HL-60/S4 treated with phorbol 12-myristate 13-acetate at 8.2 ng/mL for 4 days and 3 days (cell line): ENCODE measurements around the gene VWF.

ENCODE experiments used
- in situ Hi-C: fragments of 300-500 bp; cut with MboI; formaldehyde crosslinking; loops from 2 replicates; pipeline ENCODE4 v1.15.0; 2022; ENCODE audit warnings: low sequenced_read_pairs

The VWF gene

DNA sequence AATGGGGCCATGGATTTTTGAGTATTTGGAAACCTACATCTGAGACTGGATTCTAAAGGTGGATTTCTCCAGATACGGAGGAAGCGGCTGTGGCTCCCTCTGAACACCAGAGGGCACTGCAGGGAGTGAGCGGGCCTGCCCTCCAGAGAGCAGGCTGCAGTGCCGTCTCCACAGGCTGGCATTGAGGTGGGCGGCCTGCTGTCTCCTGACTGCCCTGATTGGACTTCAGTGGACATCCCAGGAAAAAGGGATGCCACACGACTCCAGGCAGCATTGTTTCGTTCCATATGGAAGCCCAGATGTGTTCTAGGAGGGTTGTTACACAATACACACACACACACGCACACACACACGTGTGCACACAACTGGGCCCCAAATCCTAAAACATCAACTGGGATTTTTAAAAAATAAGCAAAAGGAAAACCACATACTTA lies 158.5 kb downstream of the VWF start:
- in situ Hi-C loops, result no loop called here

DNA sequence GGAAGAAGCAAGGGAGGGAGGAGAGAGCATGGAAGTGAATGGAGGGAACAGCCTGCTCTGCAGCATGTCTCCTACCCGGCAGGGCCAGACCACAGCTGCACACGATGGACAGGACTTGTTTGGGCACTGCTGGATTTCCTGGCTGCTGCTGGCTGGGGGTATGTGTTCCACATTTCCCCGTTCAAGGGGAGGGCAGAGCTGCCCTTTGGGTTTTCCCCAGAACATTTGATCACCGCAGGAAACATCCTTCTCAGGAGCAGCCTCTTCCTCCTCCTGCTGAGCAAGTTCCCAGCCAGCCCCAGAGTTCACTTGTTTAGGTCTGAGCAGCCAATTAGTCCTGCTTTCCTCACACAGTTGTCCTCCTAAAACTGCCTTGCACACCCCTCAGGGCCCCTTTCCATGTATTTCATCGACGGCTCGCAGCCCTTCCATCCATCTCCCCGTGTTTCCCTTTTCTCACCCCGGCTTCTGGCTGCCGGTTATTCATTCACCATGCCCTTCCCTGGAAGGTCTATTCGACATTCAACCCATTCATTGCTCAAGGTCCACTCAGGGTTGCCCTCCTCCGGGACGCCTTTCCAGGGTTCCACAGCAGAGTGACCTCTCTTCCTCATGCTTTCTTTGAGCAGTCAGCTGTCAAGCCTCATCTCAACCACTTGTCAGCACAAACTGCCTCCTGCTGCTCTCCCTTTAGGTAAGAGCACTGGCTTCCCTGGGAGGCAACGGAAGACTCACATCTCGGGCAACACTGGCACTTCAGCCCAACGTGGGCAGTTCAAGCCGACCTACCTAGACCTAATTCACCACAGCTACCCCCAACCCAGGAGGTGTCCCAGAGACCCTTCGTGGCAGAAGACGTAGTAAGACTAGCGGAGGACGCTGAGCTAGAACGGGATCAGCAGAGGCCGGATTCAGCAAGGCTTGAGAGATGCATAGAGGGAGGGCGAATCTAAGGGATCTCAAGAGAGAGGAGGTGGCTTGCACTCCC lies 159.3 kb downstream of the VWF start:
- in situ Hi-C loops, result no loop called here

DNA sequence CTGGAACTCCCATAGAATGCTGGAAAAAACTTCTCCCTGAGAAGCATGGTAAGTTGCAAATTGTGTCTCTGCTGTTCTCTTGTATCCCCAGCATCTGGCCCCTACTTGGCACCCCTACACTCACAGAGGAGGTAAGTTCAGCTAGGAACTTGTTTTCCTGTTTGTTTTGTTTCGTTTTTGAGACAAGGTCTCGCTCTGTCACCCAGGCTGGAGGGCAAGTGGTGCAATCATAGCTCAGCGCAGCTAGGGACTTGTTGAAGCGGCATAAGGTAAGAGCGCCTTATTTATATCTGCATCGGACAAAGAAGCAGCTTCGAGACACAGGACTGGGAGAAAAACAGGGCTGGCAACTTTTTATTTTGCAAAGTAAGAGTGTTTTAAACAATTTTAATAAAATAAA lies 161.0 kb downstream of the VWF start:
- in situ Hi-C loops, result no loop called here

DNA sequence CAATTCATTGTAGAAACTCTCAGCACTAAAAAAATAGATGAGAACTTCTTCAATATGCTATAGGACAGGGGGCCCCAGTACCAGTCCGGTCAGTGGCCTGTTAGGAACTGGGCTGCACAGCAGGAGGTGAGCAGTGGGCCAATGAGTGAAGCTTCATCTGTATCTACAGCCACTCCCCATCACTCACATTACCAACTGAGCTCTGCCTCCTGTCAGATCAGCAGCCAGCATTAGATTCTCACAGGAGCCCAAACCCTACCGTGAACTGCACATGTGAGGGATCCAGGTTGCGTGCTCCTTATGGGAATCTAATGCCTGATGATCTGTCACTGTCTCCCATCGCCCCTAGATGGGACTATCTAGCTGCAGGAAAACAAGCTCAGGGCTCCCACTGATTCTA lies 163.7 kb downstream of the VWF start:
- in situ Hi-C loops, result no loop called here

DNA sequence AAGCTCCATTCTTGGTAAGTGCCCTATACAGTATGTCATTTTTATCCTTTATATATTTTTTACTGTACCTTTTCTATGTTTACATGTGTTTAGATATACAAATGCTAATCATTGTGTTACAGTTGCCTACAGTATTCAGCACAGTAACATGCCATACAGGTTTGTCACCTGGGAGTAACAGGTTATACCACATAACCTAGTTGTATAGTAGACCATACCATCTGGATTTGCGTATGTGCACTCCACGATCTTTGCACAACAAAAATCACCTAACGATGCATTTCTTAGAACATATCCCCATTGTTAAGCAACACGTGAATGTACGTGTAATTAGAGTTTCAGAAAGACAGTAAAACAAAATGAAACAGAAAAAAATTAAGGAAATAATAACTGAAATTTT lies 167.5 kb downstream of the VWF start:
- in situ Hi-C loops, result no loop called here

DNA sequence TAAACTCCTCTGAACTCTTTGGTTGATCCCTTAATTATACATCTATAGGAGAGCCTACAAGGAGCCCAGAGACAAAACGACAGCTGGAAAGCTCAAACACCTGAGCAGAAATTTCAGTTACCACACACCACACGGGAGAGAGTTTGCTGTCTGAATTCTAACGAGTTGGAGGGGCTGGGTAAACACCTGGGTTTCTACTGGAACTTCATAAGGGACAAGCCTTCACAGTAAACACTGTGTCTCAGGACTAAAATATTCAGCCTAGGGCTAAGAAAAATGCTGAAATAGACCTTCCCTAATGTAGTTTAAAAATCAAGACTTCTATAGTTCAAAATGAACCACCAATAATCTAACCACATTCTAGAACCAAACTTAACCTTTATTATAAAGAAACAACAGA lies 169.8 kb downstream of the VWF start:
- in situ Hi-C loops, result no loop called here

DNA sequence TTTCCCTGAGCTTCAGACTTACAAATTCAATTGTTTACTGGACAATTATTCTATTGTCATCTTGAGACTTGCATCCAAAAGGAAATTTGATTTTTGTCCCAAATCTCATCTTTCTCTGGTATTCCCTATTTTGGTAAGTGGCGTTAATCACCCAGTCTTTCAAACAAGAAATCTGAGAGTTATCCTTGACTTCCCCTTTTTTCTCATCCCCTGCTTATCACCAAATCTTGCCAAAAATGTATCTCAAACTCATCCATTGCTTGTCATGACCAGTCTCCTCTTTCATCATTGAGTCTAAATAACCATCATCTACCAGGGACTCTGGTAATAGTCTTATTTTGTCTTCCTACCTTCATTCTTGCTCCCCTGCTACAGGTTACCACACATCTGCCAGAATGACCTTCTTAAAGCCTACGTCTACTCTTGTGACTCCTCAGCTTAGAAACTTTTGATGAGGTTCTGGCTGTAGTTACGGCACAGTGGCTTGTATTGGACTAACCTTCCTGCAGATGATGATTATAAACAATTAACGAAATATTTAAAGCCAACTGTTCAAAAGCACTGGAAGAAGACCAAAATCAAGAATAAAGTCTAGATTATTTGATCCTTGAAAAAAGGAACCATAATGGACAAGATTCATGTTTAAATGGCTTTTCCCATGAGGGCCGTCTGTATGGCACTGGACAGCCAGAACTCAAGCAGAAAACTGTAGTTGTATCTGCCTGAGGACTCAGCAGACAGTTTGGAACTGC lies 170.5 kb downstream of the VWF start:
- in situ Hi-C loops, result no loop called here

DNA sequence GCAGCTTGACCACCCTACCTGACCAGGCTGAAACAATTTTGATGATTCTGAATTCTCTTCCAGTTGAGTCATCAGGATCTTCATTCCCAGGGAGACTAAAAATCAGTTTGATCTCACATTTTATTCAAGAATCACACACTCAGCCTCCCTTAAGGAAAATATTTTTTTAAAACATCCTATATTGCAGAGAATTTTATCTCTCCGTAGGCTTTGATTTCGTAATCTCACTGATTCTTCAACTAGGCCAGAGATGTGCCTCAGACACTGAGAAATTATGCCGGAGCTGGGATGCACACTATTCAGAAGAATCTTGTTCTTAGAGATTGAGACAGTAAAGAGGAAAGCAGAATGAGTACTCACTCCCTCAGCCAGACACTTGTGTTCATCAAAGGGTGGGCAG lies 172.4 kb downstream of the VWF start:
- in situ Hi-C loops, result no loop called here

DNA sequence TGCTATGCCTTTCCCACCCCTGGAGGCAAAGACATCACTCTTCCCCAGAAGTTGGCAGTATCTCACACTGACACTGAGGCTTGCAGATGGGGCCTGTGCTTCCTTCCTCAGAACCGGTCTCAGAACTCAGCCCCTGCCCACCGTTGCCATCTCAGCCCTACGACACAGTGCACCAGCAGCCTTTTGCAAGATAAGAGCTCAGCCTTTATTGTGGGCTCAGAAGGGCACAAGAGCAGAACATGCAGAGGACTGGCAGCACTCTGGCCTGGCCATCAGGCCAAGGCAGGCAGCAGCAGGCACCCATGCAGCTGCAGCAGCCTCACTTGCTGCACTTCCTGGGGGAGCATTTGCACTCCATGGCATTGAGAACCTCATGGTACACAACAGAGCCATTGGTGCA lies 175.8 kb downstream of the VWF start:
- in situ Hi-C loops, result no loop called here

DNA sequence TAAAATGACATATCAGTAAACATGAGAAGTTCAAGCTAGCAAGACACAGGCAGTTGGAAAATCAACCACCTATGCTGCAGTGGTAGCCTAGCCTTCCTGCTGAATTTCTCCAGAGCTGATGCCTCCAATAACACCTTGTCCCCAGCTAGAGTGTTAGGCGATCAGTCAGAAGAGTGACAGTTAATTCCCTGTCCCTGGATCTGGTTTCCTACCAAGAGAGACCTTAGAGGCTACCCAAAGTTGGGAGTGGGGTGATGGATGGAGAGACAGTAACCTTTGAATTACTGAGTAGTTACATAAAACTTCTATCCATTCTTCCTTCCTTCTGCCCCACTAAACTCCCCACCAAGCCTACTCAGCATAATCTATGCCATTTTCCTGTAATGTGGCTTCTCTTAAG lies 177.5 kb downstream of the VWF start:
- in situ Hi-C loops, result no loop called here

DNA sequence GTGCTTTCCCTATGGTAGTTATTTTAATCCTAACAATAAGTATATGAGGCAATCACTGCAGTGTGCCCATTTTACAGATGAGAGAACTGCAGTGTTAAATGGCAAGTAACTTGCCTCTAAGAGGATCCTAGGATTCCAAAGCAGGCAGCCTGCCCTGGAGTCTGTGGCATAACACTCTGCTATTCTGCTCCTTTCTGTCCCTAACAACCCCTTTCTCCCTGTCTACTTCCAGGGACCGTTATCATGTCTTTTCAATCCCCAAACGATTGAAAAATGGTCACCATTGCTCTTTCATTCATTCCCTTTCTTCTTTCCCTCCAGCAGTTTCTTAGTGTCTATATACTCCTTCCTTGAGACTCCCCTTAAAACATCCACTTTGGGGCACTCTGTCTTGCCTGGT lies 178.1 kb downstream of the VWF start:
- in situ Hi-C loops, result no loop called here

DNA sequence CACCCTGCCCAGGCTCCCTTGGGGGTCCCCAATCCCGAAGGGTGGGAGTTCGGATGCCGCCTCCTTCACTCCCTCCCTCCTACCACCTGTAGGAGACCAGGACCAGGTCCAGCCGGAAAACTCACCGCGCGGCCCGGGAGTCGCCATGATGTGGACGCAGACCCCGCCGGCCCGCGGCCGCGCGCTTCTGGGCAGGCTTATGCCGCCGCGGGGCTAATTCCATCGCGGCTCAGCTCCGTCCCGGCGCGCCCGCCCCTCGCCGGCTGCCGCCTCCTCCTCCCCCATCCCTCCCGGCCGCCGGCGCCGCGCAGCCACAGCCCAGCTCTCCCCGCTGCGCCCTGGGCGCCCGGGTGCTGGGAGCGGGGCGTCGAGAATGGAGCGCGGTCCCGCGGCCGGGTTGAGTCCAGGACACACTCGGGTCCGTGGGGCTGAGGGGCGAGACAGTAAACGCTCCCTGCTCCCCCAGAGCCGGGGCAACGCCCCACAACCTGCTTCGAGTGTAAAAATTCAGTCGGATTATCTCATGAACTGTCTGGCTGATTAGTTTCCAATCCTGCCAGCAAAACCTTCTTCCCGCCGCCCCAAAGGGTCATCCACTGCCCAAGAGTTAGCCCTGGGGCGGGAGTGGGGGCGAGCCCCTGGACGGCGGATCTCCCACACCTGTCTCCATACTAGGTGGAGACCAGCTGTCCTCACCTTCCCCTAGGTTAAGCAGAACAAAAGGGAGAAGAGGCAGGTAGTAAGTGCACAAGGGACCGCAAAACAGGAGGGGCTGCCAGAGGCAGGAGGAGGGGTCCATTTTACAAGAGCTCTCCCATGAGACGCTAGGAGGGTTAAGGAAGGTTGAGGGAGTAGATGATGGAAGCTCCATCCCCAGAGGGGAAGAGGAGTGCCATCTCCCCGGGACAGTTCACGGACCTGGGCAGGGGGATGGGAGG lies 179.1 kb downstream of the VWF start, which contains the start of gene ANO2:
Gene ANO2, minus strand, starts transcription at position 189 of the 938 bp plus-strand sequence. Its CDS starts 42 bp downstream, at position 147.
- in situ Hi-C loops, result no loop called here

DNA sequence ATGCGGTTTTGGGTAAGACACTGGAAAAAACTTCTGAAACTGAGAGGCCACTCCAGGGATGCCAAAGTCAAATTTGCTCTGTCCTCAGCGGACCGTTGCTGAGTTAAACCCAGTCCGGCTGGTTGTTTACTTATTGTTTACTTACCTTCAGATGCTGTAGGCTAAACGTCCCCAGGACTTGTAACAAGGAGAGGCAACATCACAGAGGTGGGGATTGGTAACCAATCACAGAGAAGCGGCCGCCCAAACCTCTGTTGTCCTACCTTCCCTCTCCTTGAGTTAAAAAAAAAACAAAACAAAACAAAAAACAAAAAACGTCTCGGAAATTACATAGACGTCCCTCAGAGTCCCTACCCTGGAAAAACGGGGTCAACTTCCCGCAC lies 179.8 kb downstream of the VWF start:
- in situ Hi-C loops, result no loop called here

DNA sequence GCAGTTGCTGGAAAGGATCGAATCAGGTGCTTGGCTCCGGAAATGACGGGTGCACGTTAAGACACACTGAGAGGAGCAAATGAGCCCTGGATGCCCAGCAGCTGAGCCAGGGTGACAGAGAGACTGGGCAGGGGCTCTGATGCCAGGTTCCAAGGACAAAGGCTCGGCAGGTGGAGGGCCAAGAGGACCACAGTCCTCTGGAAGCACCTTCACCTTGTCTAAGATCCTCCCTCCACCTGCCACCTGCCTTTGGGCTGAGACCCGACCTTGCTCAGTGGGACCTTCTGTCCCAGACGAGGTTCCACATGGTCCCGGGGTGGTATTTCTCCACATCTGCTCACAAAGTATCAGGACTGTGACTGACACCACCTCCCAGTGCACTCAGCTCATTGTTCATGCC lies 180.4 kb downstream of the VWF start:
- in situ Hi-C loops, result no loop called here

DNA sequence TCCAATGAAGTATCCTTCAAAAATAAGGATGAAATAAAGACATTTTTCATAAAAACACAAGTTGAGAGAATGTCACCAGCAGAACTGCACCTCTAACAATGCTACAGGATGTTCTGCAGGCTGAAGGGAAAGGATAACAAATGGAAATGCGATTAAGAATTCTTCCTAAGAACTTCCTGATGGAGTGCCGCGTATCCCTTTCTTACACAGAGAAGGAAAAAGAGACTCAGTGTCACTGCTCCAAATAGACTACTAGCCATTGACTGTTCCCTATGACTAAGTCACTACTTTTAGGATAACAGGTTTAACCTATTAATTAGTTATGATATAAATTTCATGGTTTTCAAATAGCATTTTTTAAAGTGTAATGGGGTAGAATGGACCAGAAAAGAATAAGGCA lies 182.6 kb downstream of the VWF start:
- in situ Hi-C loops, result no loop called here

DNA sequence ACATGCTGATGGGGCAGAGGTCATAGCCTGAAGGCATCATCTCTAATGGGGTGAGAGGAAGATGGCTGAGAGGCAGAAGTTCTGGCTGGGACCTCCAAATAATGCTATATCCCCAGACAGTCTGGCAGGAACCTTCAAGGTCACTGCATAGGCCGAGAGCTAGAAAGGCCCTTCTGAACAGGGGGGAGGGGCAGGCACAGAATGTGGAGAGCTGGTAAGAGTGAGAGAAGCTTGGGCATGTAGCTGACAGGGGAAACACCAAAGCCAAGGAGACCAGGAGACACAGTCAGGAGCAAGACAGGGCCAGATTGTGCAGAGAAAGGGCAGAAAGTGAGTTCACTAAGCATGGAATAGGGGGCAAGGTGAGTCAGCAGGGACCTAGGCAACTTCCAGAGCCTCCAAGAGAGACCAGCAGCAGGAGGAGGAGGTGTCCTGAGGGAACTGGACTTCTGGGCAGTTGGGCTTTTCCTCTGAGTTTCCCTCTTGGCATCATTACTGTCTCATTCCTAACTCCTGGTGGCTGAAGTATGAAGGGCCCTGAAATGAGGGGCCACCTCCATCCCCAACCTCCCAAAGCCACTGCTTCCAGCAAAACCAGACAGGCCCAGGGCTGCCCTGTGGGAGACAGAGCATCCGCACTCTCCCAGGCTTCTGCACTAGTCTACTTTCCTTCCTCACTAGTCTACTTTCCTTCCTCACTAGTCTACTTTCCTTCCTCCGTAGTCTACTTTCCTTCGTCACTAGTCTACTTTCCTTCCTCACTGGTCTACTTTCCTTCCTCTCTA lies 196.5 kb downstream of the VWF start:
- in situ Hi-C loops, result no loop called here

DNA sequence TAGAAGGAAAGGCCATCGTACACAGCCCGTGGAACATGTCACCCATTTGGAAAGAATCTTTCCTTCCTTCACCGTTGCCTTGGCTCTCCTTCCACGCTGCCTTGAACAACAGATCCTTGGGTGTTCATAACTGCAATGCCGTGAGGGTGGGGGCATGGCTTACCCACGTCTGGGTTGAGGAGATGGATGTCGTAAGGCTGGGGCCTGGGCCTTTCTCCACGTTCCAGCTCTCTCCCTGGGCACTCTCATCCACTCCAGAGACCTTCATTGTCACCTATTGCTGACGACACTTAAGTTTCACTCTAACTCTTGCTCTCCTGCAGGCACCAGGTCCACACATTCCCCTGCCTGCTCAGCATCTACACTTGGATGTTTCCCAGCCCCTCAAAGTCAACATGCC lies 198.8 kb downstream of the VWF start:
- in situ Hi-C loops, result no loop called here

DNA sequence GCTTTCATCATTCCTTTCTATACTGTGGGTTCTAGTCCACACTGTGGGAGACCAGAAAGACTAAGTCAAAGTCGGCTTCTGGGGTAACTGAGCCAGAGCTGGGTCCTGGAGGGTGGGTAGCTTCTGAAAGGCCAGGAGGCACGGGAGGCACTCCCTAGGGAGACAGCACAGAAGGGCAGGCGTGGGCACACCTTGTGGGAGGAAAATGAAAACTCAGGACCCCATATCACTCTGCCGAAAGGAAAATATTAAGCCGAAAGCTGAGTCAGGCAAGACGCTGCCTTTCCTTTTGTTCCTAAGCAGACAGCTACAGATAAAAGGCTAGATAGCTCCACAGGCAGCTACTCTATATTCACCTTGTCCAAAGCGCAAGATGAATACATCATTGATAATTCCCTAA lies 200.1 kb downstream of the VWF start:
- in situ Hi-C loops, result no loop called here

DNA sequence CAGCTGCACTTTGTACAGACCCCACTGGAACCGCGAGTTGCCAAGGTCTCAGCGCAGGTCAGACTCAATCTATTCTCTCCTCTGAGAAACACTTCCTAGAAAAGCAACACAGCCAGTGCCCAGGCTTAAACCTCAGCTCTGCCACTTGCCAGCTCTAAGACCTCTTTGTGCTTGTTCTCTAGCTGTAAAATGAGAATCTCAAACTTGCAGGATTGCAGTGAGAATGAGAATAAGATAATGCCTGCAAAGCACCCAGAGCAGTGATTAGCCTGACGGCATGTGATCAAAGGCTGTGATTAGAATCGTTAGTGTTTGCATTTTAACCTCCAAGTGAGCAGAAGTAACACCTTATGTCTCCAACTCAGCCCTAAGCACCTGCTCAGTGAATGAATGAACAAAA lies 200.7 kb downstream of the VWF start:
- in situ Hi-C loops, result no loop called here

DNA sequence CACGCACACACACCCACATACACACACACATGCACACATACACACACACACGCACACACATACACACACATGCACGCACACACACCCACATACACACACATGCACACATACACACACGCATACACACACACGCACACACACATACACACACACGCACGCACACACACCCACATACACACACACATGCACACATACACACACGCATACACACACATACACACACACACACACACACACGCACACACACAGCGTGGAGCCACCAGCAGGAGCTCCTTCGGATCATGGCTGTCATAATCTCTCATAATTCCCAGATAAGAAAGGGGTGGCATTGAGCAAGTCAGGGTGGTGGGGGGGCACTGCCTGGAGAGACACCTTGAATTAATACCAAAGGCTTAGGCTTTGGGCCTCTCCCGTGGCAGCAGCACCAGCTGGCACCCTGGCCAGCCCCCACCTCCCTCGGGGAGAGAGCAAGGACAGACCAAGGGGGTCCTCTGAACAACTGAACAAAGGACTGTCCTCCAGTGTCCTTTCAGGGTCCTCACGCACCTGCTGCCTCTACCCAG lies 201.3 kb downstream of the VWF start:
- in situ Hi-C loops, result no loop called here
